Fibroblast of villous mesenchyme (primary cell): ENCODE data around the gene NXPH2. TPM values are rescaled to one million over a fixed set of nuclear protein-coding genes. Genes with fewer than 3 reads are reported as not detected.
"Not testable (repeated sequence)": the region's sequence is repeated elsewhere in the genome, so short reads cannot be mapped to it uniquely, and the experiment has no call there.

Experiments
- DNase-seq: peaks from one replicate; pipeline ENCODE4 v3.0.0-alpha.2; 2010; ENCODE audit warnings: low read depth
- H3K4me3 ChIP-seq: 2 replicates; pipeline ENCODE4 v1.5.1; 2011; ENCODE audit warnings: low read depth, mild to moderate bottlenecking, low read length
- total RNA-seq: library from RNA; depleted of rRNA; stranded (reverse); fragments of >200 nt; gene quantifications from 2 replicates; pipeline ENCODE4 v1.2.3, GENCODE V29; 2012
- TF ChIP-seq, protein P1 (sequence below): IDR thresholded peaks from 2 replicates; pipeline ENCODE4 v1.5.1; 2012; ENCODE audit warnings: low read depth, mild to moderate bottlenecking, low read length; ENCODE audit not compliant: insufficient read depth

The NXPH2 gene
- total RNA-seq, 1 donor = under 0.01 TPM

DNA sequence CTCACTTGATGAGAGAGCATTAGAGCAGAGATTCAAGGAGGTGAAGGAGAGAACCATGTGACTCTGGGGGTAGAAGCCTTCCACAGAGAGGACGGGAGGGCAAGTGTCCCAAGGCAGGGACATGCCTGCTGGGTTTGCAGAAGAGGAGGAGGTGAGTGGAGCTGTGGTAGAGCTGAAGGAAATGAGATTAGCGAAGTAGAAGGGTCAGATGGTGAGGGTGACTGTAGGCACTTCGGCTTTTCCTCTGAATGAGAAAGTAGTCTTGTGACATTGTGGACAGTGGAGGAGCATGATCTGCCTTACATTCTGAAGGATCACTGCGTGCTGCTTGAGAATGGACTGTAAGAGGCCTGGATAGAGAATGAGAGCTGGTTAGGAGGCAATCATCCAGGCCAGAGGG lies 126.0 kb downstream of the NXPH2 start:
- H3K4me3 ChIP-seq = no peak overlapping the region
- no peak for DNase-seq
- TF ChIP-seq, protein P1, sequence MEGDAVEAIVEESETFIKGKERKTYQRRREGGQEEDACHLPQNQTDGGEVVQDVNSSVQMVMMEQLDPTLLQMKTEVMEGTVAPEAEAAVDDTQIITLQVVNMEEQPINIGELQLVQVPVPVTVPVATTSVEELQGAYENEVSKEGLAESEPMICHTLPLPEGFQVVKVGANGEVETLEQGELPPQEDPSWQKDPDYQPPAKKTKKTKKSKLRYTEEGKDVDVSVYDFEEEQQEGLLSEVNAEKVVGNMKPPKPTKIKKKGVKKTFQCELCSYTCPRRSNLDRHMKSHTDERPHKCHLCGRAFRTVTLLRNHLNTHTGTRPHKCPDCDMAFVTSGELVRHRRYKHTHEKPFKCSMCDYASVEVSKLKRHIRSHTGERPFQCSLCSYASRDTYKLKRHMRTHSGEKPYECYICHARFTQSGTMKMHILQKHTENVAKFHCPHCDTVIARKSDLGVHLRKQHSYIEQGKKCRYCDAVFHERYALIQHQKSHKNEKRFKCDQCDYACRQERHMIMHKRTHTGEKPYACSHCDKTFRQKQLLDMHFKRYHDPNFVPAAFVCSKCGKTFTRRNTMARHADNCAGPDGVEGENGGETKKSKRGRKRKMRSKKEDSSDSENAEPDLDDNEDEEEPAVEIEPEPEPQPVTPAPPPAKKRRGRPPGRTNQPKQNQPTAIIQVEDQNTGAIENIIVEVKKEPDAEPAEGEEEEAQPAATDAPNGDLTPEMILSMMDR = no peak

DNA sequence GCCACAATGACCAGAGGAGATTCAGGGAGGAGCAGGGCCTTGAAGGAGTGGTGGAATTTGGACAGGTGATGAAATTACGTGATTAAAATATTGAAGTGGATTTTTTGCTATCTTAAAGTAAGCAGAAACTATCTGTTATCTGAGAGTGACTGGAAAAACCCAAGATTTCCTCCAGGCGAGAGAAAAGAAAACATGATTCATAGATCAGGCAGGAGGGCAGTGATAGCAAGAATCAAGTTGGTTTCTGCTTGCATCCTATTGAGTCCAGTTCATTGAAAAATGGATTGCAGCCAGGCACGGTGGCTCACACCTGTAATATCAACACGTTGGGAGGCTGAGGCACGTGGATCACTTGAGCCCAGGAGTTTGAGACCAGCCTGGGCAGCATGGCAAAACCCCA lies 127.8 kb downstream of the NXPH2 start:
- DNase-seq = no peak
- TF ChIP-seq, protein P1 = no peak

GRCh38 chr2:138649571-138649970 lies 130.6 kb downstream of the NXPH2 start:
- DNase-seq = no peak
- H3K4me3 ChIP-seq = no peak overlapping the region
- TF ChIP-seq, protein P1 = no peak

More for the DNA sequence above, 127.8 kb downstream of the NXPH2 start:
- H3K4me3 ChIP-seq = no peak overlapping the region

- TF ChIP-seq, protein P1 = no peak
- no peak for DNase-seq
- no peak overlapping the region for H3K4me3 ChIP-seq
Measured at GRCh38 chr2:138648606-138649005, 131.6 kb downstream of the NXPH2 start.

- not testable (repeated sequence) for H3K4me3 ChIP-seq, DNase-seq
Measured at GRCh38 chr2:138644776-138645175, 135.4 kb downstream of the NXPH2 start.

GRCh38 chr2:138640921-138641676 lies 139.1 kb downstream of the NXPH2 start:
- no peak for DNase-seq
- TF ChIP-seq, protein P1 = no peak
- H3K4me3 ChIP-seq = no peak overlapping the region

DNA sequence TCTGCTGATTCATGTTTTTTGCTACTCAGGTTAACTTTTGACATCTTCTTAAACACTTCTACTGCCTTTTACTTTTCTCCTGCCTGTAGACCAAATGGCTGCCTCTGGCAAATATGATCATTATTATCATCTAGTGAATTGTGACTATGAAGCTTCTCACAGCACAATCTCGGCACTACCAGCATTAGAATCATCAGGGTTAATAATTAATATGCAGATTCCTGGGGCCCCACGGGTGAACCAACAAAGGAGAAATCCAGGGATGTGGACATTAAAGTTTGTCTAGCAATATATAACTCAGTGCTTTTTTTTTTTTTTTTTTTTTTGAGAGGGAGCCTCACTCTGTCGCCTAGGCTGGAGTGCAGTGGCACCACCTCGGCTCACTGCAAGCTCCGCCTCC lies 142.5 kb downstream of the NXPH2 start:
- TF ChIP-seq, protein P1 = no peak
- H3K4me3 ChIP-seq = no peak overlapping the region
- no peak for DNase-seq
